ENCODE data around the gene PSORS1C2. TPM values are rescaled to one million over a fixed set of nuclear protein-coding genes. Genes with fewer than 3 reads are reported as not detected.
A peak's percentile ranks its signal among the peaks of the same experiment; 100 is the strongest.
"Not testable (repeated sequence)": the region's sequence is repeated elsewhere in the genome, so short reads cannot be mapped to it uniquely, and the experiment has no call there.

The PSORS1C2 gene
- total RNA-seq (2014; rRNA removed; shearing (Covaris generic)) = not detected in 2 replicates

GRCh38 chr6:31138982-31139381 is at the start of gene PSORS1C2:
Gene PSORS1C2, minus strand, starts transcription at chr6:31139066. Its CDS starts 40 bp downstream, at chr6:31139026.
- no peak for DNase-seq (ENCODE audit: low read depth)

DNA sequence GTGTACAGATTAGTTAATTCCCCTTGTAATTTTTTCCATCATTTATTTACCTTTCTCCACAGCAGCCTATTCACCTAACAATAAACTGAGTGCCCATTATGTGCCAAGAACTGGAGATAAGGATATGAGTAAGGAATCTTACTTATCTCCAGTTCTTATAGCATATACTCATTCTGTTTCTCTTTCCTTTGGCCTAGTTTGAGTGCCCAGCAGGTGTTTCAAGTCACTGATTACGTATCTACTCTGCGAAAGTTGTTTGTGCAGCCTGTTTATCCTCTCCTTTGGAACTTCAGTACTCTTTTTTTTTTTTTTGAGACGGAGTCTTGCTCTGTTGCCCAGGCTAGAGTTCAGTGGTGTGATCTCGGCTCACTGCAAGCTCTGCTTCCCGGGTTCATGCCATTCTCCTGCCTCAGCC is 48.9 kb upstream of the PSORS1C2 start:
- no peak for DNase-seq (ENCODE audit: low read depth)

- no peak for DNase-seq (ENCODE audit: low read depth)
Observed at GRCh38 chr6:31186052-31186734, 47.3 kb upstream of the PSORS1C2 start.

- not testable (repeated sequence) for DNase-seq (ENCODE audit: low read depth)
Observed at GRCh38 chr6:31185695-31186051, 46.8 kb upstream of the PSORS1C2 start.

DNA sequence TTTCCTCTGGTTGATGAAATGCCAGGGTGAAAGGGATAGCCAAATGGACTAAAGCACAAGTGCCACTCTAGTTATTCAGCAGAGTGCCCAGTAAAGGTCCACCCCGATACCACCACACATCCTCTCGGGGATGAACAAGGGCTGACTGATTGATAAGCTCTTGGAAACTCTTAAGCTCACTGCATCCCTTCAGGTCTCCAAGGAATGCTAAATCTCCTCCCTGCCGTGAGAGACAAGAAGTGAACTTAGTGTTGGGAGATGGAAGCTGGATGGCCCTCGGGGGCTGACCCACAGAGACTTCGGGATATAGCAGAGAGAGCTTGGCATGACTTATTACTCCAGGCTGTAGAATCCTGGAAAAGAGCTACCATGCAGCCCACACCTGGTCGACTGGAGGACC is 45.0 kb upstream of the PSORS1C2 start:
- not testable (repeated sequence) for DNase-seq (ENCODE audit: low read depth)

- DNase-seq (ENCODE audit: low read depth) = not testable (repeated sequence)
Observed at GRCh38 chr6:31183287-31183686, 44.4 kb upstream of the PSORS1C2 start.

- peak; percentile 91 for DNase-seq (ENCODE audit: low read depth)
Observed at GRCh38 chr6:31180500-31180899, 41.6 kb upstream of the PSORS1C2 start.

GRCh38 chr6:31179896-31180295 is 41.0 kb upstream of the PSORS1C2 start:
- DNase-seq (ENCODE audit: low read depth) = no peak

GRCh38 chr6:31179042-31179386 is 40.1 kb upstream of the PSORS1C2 start:
- no peak for DNase-seq (ENCODE audit: low read depth)

- DNase-seq (ENCODE audit: low read depth) = no peak
Observed at GRCh38 chr6:31178143-31179041, 39.5 kb upstream of the PSORS1C2 start.

DNA sequence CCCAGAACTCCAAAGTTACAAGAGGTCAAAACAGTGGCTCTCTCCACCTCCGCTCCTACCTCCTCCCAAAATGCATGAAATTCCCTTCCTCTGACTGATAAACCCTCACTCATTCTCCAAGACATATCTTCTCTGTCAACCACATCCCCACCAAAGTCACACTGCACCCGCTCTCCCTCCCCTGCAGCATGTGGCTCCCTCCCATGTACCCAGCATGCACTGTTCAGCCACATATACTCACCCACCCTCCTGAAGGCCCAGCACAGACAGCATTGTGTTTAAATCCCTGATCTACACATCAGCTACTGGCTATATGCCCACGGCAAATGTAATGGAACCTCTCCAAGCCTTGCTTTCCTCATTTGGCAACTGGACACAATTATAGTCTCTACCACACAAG is 37.1 kb upstream of the PSORS1C2 start:
- DNase-seq (ENCODE audit: low read depth) = peak; percentile 67

- no peak for DNase-seq (ENCODE audit: low read depth)
Observed at GRCh38 chr6:31174378-31174777, 35.5 kb upstream of the PSORS1C2 start.

- DNase-seq (ENCODE audit: low read depth) = no peak
Observed at GRCh38 chr6:31173406-31173805, 34.5 kb upstream of the PSORS1C2 start.

GRCh38 chr6:31172973-31173384 is 34.1 kb upstream of the PSORS1C2 start:
- no peak for DNase-seq (ENCODE audit: low read depth)

DNA sequence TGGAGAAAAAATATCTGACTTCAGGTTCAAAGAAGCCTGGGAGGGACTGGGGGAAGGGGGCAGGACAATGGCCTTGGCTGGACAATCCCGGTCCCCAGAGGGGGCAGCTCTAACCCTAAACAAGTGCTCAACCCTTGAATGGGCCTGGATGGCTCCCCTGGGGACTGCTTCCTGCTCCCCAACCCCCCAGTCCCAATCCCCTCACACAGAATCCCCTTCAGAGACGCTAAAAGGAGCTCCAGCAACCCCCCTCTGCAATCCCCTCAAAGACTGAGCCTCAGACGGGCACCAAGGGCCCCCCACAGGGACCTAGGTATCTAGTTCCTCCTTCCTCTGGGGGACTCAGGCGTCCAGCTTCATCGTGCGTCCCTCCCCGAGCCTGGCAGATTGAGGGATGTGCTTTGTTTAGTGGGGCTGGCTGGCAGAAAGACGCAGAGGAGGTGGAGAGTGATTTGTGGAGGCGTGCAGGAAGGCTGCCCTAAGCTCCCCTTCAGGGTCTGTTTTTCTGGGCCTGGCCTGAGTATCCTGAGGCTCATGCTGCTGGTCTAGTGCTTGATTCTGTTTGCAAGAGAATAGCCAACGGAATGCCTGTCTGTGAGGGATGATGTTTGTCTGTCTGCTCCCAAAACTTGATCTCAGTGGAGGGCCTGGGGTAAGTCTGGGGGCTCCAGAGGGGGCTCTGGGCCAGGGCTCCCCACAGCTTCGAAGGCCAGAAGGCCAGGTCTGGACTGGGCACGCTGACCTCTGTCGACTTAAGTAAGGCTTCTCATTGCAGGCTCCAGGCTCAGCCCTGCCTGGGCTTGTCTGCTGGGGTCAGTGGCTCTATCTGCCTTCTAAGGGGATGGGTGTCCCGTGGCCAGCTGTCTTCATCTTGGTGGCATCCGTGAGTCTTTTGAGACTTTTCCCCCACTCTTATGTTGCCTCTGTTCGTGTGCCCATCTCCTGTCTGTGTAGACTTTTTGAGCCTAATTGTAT is 33.4 kb upstream of the PSORS1C2 start:
- no peak for DNase-seq (ENCODE audit: low read depth)

GRCh38 chr6:31170987-31171671 is 32.3 kb upstream of the PSORS1C2 start:
- no peak for DNase-seq (ENCODE audit: low read depth)

DNA sequence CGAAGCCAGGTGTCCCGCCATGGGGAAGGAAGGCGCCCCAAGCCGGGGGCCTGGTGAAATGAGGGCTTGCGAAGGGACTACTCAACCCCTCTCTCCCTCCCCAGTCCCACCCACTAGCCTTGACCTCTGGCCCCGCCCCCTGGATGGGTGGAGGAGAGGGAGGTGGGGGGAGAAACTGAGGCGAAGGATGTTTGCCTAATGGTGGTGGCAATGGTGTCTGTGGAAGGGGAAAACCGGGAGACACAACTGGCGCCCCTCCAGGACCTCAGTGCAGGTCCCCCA is 31.7 kb upstream of the PSORS1C2 start, which contains the start of gene POU5F1:
POU5F1 (minus strand) TSS at position 83 of the 282 bp plus-strand sequence; CDS start at position 21, 62 bp downstream.
- no peak for DNase-seq (ENCODE audit: low read depth)

- not testable (repeated sequence) for DNase-seq (ENCODE audit: low read depth)
Observed at GRCh38 chr6:31169858-31170599, 31.2 kb upstream of the PSORS1C2 start.

DNA sequence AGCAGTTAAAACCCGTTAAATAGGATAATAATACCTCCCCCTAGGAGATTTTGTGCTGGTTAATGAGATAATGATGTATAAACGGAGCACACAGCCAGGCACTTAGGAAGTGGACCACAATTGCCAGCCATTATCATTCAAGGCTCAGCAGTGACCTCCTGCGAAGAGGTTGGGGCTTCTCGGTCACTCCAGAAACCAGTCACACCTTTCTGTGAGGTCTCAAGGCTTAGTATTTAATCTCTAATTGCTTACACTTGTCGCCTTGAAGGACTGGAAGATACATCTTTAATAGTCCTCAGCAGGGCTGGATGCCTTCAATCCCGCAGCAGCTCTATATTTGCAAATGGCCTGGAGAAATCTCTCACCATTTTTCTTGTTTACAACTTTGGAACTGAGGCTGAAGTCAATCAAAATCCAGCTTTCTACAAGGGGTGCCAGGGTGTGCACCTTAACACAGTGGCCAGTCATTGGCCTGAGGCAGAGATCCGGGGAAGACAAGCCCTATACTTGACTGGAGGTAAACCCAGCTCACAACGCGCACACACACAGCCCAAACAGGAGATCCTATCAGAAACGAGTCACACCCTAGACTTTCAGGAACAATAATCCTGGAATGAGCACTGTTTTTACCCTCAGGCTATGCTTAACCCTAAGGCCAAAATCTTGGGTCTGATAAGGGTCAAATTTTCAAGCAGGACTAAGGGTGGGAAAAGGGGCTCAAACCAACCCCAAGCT is 30.4 kb upstream of the PSORS1C2 start:
- no peak for DNase-seq (ENCODE audit: low read depth)

- DNase-seq (ENCODE audit: low read depth) = no peak
Observed at GRCh38 chr6:31168606-31169005, 29.7 kb upstream of the PSORS1C2 start.

Measured in RPMI7951 (cell line).